NCI-H1694 (cell line): ENCODE measurements around the gene ZNF217.
"Not testable (repeated sequence)": the region's sequence is repeated elsewhere in the genome, so short reads cannot be mapped to it uniquely, and the experiment has no call there.

ENCODE experiments used
- DNase-seq: peaks from one replicate; lab custom pipeline; 2025; lab: John Stamatoyannopoulos, UW

ZNF217 gene

DNA sequence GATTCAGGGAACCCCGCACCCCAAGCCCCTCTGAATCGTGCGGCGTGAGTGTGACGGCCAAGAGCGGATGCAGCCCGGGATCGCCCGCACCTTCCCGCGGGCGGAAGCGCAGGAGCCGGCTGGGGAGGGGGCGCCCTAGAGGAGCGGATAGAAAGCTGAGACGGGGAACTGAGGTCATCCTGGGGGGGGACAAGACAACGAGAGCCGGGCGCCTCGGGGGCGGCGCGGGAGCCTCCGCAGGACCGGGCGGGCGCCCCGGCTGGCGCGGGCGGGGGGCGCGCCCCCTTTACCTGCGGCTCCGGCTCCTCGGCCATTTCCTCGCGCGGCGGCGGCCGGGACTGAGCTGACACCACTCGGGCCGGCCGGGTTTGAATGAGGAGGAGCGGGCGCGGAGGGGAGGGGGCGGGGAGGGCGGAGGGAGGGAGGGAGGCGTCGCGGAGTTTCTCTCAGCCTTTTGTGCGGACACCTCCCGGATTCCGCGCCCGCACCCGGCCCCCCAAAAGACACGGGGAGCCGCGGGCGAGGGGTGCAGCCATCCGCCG, at the start of gene ZNF217:
TSS of gene ZNF217 (minus strand) at position 374 of the 542 bp plus-strand sequence. CDS start 11,013 bp downstream, outside the sequence.
- DNase-seq, result not testable (repeated sequence)

DNA sequence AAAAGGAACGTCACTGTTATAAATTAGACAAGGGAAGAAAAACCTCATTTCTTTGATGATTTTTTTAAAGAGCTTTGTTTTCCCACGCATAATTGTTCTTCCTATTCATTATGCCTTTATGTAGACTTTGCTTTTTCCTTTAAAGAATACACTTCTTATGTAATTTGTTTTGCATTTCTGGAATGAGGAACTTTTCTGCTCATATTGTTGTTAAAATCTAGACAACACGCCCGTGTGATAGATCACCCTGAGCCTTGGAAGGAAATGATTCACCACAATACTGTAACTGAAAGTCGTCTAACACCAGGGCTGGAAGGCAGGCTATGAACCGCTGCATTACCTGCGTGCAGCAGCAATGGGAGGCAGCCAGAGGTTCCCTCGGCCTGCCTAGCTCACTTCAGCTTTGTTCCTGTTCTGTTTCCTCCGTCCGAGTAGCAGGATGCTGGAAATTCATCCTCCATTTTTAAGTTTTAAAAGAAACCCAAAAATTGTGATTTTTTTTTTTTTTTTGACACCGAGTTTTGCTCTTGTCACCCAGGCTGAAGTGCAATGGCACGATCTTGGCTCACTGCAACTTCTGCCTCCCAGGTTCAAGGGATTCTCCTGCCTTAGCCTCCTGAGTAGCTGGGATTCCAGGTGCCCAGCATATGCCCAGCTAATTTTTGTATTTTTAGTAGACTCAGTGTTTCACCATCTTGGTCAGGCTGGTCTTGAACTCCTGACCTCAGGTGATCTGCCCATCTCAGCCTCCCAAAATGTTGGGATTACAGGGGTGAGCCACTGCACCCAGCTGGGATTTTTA, 49.6 kb upstream of the ZNF217 start:
- DNase-seq, result no peak

DNA sequence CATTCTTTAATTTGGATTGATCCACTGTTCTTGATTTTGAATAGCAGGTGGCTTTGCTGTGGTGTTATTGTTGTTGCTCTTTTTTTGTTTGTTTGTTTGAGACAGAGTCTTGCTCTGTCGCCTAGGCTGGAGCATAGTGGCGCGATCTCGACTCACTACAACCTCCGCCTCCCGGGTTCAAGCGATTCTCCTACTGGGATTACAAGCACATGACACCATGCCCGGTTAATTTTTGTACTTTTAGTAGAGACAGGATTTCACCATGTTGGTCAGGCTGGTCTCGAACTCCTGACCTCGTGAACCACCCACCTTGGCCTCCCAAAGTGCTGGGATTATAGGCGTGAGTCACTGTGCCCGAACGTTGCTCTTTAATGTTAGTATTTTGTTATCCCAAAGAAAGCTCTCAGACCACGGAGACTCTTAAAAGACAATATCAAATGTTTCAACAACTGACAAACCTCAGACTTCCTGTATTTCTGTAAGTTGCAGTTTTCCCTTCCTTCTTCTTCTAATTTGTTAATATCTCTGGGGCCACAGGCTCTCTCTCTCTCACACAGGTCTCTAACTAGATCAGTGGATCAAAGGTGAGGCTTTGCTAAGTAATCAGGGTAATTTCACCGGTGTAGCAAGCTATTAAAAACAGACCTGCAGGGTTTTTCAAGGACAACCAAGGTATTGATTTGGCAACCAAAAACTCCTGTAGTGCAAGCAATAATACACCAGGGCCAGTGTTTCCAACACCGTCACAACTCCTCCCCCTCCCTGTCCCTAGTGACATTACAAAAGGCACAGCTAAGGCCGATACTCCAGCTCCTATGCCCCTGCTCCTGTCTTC, 48.8 kb upstream of the ZNF217 start:
- DNase-seq, result no peak

DNA sequence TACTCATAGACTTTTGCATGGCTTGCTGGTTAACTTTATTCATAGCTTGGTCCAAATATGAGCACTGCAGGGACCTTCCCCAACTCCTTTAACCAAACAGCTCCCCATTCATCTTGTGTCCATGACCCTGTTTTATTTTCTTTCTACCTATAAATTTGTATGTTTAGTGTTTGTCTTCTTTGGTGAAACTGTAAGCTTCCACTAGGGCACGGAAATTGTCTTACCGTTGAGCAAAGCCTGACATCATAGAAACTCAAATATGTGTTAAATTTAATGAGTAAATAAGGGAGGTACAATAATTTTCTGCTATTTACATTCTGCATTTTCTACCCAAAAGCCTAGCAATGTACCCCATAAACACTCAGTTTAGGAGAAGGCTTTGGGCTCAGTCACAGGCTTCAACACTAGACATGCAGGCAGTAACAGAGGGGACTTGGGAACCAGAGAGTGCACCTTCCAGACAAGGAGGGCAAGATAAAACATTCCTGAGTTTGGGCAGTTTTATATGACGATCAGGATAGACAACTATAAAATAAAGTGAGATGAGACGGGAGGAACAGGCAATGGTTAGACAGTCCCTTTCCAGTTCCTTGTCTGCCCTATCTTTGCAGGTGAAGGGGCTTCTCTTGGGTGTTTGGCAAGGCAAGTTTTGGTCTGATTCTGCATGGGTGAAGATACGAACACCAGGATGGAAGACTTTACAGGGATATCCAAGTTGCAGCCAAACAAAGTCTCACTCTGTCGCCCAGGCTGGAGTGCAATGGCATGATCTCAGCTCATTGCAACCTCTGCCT, 46.2 kb upstream of the ZNF217 start:
- DNase-seq, result no peak

DNA sequence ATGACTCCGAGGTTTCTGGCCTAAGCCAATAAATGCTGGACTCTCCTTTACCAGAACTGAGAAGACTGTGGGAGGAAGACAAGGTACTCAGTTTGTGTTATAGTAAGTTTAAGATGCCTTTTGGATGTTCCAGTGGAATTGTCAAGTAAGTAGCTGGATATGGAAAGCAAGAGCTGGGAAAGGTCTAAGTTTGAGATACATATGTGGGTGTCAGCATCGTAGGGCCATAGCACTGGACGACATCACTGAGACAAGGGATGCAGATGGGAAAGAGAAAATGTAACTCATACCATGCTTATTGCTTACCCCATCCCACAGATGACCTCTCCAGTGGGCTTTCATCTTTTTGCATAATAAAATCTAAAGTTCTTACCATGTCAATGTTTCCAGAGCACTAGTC, 45.5 kb upstream of the ZNF217 start:
- no peak for DNase-seq

DNA sequence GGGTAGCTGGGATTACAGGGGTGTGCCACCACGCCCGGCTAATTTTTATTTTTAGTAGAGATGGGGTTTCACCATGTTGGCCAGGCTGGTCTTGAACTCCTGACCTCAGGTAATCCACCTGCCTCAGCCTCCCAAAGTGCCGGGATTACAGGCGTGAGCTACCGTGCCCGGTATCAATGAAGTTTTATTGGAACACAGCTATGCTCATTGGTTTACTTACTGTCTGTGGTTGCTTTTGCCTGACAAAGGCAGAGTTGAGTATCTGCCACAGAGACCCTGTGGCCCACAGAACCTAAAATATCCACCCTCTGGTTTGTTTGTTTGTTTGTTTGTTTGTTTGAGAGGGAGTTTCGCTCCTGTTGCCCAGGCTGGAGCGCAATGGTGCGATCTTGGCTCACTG, 43.7 kb upstream of the ZNF217 start:
- not testable (repeated sequence) for DNase-seq

DNA sequence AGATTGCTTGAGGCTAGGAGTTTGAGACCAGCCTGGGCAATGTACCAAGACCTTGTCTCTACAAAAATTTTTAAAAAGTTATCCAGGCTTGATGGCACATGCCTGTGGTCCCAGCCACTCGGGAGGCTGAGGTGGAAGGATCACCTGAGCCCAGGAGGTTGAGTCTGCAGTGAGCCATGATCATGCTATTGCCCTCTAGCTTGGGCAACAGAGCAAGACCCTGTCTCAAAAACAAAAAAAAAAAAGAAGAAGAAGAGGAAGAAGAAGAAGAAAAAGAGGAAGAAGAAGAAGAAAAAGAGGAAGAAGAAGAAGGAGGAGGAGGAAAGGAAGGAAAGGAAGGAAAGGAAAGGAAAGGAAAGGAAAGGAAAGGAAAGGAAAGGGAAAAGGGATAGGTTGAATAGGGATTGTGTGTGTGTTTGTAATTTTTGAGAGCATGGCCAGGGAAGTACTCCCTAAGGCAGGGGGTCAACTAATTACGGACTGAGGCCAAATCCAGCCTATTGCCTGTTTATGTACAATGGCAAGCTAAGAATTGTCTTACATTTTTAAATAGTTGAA, 43.0 kb upstream of the ZNF217 start:
- DNase-seq, result no peak

DNA sequence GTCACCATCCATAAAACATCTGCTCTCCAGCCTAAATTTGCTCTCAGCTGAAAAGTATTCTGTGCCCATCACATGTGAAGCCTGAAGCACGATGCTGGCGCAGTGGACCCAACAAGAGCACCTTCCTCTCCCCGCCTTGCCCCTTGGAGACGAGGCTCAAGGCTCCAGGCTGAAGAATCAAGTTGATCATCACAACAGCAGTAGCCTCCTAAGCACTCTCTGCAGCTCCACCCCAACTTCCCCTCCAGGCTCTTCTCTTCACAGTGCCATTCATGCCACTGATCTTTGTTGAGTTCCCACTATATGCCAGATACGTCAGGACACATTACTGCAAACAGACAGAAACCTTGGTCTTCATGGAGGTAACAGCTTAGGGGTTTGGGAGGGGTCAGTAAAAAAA, 41.6 kb upstream of the ZNF217 start:
- DNase-seq, result no peak

DNA sequence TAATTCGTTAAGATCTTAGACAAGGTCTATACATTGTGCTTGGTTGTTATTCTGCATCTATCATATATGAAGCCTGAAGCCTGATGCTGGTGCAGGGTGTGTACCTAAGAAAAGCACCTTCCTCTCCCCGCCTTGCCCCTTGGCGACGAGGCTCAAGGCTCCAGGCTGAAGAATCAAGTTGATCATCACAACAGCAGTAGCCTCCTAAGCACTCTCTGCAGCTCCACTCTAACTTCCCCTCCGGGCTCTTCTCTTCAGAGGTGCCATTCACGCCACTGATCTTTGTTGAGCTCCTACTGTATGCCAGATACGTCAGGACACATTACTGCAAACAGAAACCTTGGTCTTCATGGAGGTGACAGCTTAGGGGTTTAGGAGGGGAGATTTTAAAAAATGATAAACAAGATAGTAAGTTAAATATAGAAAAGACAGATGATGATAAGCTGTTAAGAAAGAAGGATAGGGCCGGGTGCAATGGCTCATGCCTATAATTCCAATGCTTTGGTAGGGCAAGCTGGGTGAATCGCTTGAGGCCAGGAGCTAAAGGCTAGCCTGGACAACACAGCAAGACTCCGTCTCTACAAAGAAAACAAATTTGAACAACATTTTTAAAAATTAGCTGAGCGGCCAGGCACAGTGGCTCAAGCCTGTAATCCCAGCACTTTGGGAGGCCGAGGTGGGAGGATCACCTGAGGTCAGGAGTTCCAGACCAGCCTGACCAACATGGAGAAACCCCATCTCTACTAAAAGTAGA, 38.4 kb upstream of the ZNF217 start:
- DNase-seq, result no peak

DNA sequence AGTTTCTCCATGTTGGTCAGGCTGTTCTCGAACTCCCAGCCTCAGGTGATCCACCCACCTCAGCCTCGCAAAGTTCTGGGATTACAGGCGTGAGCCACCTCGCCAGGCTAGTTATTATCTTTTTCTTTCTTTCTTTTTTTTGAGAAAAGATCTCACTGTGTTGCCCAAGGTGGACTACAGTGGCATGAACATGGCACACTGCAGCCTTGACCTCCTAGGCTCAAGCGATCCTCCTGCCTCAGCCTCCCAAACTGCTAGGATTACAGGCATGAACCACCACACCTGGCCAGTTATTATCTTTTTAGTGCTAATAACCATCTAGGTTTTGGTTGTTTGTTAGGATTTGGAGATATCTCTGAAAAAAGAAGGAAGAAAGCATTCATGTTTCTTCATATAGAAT, 35.8 kb upstream of the ZNF217 start:
- DNase-seq, result no peak

DNA sequence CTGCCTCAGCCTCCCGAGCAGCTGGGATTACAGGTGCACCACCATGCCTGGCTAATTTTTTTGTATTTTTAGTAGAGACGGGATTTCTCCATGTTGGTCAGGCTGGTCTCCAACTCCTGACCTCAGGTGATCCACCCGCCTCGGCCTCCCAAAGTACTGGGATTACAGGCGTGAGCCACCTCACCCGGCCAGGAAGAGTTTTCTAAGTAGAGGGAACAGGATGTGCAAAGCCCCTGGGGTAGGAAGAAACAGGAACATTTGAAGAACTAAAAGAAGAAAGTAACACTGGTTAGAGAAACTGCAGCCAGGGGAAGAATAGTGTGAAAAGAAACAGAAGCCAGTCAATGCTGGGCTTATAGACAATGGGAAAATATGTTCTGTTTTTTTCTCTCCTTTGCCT, 35.1 kb upstream of the ZNF217 start:
- not testable (repeated sequence) for DNase-seq

DNA sequence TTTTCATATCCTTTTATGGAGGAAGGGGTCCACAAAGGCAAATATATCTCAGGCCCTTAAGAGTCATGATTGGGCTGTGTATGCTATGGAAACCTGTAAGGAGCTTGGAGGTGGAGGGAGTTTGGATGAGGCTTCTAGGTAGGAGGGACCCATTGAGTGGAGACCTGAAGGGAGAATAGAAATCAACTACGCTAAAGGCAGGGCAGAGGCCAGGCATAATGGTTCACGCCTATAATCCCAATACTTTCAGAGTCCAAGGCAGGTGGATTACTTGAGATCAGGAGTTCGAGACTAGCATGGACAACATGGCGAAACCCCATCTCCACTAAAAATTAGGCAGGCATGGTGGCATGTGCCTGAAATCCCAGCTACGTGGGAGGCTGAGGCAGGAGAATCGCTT, 34.4 kb upstream of the ZNF217 start:
- no peak for DNase-seq

DNA sequence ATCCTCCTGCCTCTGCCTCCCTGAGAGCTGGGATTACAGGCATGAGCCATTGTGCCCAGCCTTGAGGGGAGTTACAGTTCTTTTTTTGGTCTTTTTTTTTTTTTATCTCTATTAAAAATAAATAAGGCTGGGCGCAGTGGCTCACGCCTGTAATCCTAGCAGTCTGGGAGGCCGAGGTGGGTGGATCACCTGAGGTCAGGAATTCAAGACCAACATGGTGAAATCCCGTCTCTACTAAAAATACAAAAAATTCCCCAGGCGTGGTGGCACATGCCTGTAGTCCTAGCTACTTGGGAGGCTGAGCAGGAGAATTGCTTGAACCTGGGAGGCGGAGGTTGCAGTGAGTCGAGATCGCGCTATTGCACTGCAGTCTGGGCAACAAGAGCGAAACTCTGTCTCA, 33.4 kb upstream of the ZNF217 start:
- DNase-seq, result not testable (repeated sequence)

DNA sequence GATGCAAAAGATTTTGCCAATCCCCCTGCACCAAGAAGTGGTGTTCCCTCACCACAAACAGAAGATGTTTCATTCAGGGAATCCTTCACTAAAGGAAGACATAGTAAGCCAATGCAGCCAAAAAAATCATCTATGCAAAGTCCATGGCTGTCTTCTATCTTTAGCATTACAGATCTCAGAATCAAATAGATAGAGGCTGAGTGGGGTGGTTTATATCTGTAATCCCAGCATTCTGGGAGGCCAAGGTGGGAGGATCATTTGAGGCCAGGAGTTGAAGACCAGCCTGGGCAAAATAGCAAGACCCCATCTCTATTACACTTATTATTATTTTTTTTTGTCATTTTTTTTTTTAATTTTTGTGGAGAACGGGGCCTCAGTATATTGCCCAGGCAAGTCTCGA, 32.9 kb upstream of the ZNF217 start:
- no peak for DNase-seq

DNA sequence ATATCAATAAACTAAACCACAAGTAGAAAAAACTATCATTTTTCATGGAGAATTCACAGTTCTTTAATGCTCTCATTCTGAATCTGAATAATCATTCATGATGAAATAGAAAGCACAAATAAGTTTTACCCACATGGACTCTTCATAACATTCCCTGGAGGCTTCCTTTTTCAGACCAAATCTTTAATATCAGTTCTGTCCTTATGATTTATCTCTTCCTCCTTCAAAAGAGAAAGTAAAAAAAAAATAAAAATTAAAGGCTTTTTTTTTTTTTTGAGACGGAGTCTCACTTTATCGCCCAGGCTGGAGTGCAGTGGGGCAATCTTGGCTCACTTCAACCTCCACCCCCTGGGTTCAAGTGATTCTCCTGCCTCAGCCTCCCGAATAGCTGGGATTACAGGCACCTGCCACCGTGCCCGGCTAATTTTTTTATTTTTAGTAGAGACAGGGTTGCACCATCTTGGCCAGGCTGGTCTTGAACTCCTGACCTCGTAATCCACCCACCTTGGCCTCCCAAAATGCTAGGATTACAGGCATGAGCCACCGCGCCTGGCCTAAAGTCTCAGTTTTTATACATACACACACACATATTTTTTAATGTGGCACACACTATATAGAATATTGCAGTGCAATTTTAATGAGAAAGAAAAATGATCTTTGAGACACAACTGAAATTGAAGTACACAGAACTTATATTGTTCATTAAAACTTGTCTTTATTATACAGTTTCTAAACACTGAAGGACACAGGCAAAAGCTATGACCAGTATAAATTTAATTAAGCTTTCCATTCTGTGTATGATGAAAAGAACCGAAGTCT, 31.9 kb upstream of the ZNF217 start:
- DNase-seq, result no peak

DNA sequence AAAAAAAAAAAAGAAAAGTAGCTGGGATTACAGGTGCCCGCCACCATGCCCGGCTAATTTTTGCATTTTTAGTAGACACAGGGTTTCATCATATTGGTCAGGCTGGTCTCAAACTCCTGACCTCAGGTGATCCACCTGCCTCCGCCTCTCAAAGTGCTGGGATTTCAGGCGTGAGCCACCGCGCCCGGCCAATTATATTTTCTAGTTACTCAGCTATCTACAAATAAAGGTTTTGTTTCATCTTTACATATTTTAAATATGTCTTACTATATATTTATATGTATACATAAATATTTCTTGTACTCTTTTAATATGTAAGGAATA, 31.2 kb upstream of the ZNF217 start:
- DNase-seq, result not testable (repeated sequence)

DNA sequence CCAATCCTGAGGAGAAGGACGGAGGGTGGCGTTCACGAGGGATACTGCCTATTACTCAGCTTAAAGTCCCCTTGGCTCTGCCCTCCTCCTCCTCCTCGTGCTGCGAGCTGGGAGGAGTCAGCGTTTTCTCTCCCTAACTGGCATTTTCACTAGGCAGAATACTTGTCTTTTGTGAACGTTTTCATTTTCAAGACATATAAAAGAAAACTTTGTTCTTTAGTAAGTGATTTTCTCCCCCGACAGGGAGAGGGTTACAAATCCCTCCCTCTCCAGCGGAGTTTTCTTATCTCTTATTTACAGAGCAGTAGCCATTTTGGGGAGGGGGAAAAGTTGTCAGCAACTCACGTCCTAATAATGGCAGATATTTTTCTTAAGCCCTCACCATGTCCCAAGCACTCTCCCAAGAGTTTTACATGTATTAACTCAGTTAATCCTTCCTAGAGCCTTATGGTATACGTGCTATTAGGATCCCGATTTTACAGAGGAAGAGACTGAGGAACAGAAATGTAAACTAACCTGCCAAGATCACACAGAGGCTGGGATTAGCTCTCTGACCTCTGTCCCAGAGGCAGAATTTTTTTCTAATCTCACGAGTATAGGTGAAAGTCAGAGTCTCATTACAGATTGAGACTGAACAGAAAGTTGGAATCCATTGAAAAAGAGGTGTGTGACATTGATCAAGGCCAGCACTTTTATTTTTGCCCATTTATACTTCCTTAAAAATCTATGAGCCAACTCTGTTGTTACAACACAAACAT, 30.0 kb upstream of the ZNF217 start:
- peak; percentile 39 for DNase-seq

DNA sequence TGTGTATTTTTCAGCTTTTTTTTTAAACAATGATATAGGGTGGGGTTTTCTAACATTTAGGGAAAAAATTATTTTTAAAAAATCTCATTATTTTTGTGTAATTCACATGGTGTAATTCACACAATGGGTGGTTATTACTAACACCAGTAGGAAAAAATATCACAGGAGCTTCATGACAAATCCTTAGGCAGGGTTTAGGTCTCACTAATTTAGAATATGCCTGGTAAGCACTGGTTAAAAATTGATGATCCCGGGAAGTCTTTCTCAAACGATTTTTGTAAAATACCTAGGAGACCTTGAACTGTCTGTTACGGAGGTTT, 29.5 kb upstream of the ZNF217 start:
- no peak for DNase-seq

DNA sequence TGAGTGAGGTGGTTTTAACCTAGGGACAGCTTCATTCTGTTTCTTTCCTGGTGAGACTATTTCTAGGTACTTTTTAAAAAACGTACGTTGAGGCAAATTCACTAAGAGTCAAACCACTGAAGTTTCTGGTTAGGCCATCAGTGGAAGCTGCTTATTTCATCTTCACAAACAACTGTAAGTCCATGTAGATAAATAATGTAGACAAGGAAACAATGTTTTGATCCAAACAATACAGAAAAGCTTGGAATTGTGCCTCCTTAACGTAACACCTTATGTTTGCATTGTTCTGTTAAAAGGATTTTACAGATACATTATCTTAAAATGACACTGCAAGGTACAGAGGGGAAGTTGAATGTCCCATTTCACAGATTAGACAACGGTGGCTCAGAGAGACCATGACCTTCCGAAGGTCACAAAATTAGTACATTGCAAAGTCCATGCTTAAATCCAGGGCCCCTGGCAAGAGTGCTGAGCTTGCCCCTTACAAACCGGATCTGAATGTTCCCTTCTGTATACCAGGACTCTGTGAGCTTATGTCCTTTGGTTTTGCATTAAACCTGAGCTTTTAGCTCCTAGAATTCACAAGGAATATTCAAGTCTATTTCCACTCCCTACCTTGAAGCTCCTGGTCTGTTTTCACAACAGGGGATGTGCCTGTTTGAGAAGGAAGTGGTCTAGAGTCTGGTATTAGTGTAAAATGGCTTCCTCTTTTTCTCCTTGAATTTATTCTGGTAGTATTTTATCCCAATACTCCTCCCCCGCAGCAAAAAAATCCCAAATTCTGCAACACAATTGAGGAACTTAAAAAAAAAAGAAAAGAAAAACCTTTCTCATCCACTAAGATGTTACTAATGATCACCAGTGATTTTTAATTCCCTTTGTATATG, 28.9 kb upstream of the ZNF217 start:
- DNase-seq, result no peak
